SW 1271 (cell line): Measurements from ENCODE around the gene LMAN2.
"Not testable (repeated sequence)": the region's sequence is repeated elsewhere in the genome, so short reads cannot be mapped to it uniquely, and the experiment has no call there.

Source experiments
- DNase-seq, 2 experiments: peaks; one replicate each; lab custom pipeline; 2025; lab: John Stamatoyannopoulos, UW

Gene LMAN2

DNA sequence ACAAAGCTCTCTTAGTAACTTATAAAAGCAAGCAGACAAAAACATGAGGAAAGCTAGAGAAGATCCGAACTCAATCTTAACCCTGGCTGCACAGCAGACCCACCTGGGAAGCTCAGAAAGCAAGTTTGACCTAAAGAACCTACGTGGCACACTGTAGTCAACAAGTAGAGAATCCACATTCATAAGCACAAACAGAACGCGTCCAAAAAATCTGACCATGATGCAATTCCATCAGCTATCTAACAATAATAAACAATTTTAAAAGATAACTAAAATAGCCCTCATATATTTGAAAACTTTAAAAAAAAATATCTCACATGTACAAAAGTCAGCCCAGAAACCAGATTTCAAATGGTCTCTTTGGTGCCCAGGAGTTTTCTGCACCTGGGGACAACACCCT lies 4.6 kb downstream of the LMAN2 start:
- DNase-seq = no peak

DNA sequence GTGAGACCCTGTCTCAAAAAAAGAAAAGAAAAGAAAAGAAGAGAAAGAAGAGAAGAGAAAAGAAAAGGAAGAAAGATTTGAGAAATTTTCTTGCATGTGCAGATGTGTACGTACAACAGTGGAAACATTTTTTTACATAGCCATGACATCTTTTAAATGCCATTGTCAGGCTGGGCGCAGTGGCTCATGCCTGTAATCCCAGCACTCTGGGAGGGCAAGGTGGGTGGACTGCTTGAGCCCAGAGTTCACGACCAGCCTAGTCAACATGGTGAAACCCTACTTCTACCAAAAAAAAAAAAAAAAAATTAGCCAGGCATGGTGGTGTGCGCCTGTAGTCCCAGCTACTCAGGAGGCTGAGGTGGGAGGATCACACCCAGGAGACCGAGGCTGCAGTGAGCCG lies 6.6 kb downstream of the LMAN2 start:
- no peak for DNase-seq

DNA sequence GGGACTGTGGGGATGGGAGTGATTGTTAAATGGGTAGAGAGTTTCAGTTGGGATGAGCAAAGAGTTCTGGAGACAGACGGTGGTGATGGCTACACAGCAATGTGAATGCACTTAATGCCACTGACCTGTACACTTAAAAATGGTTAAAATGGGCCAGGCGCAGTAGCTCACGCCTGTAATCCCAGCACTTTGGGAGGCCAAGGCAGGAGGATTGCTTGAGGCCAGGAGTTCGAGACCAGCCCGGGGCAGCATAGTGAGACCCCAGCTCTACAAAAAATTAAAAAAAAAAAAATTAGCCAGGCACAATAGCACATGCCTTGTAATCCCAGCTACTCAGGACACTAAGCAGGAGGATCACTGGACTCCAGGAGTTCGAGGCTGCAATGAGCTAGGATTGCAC lies 7.7 kb downstream of the LMAN2 start:
- DNase-seq = no peak

DNA sequence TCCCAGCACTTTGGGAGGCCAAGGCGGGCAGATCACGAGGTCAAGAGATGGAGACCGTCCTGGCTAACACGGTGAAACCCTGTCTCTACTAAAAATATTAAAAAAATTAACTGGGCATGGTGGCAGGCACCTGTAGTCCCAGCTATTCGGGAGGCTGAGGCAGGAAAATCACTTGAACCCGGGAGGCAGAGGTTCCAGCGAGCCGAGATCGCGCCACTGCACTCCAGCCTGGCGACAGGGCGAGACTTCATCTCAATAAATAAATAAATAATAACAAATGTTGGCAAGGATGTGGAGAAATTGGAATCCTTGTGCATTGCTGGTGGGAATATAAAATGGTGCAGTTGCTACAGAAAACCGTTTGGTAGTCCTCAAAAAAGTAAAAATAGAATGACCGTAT lies 8.5 kb downstream of the LMAN2 start:
- not testable (repeated sequence) for DNase-seq

DNA sequence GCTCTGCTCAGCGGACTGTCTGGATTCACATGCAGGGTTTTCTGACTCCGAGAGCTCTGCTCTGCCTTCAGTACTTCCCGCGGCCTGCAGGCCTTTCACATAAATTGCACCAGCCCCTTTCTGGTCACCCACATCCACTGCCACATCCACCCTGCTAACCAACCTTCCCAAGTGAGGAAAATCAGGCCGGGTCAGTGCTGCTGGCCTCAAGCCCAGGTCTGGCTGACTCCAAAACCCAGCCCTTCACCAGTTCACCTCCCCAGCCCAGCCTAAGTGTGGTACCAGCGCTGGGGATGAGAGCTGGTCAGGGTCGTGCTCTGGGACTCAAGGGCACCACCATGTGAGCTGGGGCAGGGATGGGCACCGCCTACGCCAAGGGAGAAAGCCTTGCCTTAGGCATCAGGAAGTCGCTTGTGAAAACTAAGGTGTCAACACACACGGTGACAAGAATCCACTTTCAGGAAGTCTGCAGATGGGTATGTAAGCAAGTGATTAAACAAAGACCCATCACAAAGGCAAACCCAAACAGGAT lies 12.3 kb downstream of the LMAN2 start:
- DNase-seq = no peak

DNA sequence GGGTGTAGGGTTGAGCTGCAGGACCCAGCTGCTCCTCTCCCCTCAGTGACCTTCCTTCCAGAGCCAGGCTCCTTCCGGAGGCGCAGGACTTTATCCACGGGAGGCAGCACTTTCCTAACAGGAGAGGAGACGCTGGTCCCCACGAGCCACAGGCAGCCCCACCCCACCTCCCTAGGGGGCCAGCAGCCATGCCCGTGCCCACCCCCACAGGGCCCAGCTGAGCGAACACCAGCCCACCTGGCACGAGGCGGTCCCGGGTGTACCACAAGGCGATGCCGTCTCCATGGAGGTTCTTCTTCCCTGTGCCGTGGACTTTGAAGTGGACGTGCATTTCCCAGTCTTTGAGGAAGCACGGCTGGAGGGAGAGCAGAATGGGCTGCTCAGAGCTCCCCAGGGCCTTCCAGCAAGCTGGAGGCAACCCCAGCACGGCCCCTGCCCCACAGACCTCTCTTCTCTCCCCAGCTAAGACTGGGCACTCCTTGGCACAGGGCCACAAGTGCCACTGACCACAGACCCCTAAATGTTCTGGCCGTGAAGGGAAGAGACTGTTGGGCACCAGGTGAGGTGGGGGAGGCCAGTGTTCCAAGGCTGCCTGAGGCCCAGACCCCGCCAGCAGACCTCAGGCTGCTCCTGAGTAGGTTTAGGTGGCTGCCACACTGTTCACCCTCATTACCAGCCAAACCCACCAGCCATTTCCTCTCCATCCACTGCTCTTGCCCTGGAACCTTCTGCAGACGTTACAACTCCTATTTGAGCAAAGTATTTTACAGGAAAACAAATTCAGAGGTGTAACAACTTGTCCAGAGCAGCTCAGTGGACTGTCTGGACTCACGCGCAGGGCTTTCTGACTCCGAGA lies 13.0 kb downstream of the LMAN2 start:
- DNase-seq = no peak

DNA sequence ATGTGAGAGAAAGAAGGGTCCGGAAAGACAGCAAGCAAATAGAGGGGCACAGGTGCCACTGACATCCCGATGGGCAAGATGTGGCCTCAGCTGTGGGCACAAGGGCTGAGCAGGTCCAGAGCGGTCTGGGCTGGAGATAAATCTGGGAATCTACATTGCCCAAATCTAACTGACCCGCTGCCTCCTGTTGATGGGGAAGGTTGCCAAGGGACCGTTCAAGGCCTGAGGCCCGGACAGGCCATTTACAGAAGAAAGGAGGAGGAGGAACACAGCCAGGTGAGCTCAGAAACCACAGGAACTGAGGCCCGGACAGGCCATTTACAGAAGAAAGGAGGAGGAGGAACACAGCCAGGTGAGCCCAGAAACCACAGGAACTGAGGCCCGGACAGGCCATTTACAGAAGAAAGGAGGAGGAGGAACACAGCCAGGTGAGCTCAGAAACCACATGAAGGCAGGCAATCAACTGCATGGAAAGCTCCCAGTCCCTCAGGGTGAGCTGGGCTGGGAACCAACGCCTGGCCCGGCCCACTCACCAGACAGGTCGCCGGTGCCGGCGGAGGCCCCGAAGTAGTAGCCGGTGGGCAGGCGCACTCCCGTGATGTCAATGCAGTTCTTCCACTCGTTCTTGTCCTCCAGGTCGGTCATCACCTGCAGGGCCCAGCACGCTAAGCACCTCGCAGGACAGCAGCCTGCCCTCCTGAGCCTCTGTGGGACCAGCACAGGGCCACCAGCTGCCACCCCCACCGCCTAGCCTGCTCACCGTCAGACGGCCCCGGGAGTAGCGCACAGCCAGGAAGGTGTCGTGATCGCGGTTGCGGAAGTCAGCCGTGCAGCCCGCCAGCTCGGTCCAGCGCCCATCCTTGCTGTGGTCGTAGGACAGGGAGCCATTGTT lies 14.6 kb downstream of the LMAN2 start:
- DNase-seq = no peak

DNA sequence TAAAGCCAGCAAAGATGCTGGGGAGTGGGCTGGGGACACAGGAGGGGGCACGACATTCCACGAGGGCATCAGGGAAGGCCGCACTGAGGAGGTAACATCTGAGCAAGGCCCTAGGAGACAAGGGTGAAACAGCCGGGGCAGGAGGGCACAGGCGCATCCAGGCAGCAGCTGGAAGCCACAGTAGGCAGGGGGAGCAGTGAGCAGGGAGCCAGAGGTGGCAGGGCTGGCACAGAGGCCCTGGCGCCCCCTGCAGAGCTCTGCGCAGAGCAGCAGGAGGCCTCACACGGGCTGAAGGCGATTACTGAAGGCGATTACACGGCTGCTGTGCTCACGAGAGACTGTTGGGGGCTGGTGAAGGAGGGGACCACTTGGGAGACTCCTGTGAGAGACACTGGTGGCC lies 15.4 kb downstream of the LMAN2 start:
- peak in 1 of 2 experiments; percentile 59 for DNase-seq

DNA sequence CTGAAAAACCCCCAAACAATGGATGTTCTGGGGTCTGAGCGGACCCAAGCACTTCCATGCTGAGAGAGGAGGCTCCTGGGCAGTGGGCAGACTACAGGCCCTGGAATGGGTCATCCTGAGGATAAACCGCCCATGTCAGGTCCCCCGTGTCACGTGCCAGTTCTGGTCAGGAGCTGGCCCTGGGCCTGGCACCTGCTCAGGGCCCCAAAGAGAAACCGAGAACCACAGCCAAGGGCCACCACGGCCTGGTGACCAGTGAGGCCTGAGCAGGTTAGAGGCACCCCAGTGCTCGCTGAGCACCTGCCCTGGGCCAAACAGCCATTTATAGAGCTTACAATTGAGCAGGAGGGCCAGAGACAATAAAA lies 15.8 kb downstream of the LMAN2 start:
- no peak for DNase-seq

DNA sequence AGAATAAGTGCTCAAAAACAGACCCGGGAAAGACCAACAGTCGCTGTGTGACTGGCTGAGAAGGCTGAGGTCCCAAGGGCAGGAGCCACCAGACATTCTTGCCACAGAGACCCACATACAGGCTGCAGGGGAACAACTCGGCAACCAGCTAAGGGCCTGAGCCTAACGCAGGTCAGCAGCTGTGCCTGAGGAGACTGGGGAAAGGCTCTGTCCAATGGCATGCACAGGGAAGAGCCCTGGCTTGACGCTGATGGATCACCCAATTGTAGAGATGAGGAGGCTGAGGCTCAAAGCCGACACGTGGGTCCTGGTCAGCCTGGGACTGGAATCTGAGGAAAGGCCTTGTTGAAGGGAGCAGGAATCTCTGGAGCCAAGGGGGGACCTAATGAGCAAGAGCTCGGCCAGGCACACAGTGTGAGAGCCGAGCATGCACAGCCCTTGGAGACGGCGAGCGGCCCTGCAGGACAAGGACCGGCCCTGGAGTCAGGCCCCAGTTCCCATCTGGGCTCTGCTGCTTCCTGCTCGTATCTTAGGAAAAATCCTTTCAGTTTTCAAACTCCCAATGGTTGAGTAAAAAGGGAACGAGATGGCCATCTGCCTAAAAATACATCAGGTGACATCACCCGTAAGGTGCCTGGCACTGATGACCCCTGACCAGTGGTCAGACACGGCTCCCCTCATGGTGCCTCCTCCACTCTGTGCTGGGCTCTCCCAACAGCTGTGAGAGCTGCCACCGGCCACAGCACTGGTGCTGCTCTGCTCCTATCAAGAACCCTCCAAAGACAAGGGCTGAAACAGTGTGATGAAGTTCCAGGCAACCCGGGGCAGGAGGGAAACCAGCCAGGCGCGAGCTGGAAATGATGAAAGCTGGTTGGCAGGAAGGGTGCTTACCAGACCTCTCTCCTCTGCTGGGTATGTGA lies 16.4 kb downstream of the LMAN2 start:
- no peak for DNase-seq

DNA sequence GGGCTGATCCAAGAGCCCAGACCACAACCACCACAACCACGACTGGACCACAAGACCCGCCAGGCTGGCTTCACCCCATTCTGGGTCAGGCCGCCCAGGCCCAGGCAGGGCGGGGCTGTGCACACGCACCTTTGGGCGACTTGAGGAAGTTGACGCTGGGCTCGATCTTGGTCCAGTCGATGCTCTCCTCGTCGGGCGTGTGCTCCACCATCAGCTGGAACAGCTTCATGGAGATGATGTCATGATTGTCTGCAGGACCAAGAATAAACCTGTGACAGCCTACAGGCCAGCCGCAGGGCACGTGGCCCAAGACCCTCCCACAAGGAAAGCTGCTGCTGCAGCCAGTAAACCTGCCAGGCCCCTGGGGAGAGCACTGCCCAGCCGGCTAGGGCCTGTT lies 17.3 kb downstream of the LMAN2 start:
- DNase-seq = no peak

DNA sequence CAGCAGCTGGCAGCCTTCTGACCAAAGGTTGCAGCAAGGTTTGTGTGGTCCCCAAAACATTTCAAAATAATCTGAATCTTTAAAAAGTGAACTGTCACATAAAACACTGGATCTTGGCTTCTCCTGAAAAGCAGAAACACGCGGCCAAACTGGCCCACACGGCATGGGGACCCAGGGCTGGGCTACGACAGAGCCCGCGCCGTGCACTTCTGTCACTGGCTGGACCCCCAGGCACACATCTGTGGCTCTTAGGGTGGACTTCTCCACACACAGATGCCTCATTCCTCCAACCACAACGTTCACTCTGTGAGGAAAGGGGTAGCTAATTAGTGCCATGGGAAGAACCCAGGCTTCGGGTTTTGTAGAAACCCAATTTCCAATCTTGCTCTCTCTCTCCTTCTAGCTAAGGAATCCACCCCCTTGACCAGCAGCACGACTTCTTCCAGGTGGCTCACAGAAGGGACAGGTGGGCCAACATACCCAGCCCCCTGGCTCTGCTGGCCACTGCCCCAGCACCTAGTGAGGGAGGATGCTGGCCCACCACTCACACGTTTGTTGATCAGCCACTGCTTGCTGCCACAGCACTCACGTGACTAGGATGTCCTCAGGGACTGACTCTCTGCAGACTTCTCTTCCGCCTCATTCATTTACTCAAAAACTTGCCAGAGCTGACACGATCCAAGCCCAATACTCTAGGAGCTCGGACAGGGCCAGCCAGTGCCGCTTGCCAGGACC lies 17.9 kb downstream of the LMAN2 start:
- no peak for DNase-seq

DNA sequence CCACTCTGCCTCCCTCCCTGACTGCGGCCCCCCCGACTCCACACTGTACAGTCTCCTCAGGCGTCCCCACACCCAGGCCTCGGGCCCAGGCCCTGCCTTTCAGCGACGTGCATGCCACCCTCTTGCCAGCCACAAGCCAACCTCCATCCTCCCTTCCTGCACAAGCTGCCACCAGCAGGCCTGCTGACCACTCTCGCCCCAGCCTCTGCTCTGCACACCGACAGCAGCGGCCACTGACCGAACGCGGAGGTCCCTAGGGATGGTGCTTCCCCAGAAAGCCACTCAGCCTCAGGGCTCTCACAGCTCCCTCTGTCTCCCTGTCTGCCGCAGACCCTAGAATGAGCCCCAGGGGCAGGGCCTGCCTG lies 18.6 kb downstream of the LMAN2 start:
- no peak for DNase-seq

DNA sequence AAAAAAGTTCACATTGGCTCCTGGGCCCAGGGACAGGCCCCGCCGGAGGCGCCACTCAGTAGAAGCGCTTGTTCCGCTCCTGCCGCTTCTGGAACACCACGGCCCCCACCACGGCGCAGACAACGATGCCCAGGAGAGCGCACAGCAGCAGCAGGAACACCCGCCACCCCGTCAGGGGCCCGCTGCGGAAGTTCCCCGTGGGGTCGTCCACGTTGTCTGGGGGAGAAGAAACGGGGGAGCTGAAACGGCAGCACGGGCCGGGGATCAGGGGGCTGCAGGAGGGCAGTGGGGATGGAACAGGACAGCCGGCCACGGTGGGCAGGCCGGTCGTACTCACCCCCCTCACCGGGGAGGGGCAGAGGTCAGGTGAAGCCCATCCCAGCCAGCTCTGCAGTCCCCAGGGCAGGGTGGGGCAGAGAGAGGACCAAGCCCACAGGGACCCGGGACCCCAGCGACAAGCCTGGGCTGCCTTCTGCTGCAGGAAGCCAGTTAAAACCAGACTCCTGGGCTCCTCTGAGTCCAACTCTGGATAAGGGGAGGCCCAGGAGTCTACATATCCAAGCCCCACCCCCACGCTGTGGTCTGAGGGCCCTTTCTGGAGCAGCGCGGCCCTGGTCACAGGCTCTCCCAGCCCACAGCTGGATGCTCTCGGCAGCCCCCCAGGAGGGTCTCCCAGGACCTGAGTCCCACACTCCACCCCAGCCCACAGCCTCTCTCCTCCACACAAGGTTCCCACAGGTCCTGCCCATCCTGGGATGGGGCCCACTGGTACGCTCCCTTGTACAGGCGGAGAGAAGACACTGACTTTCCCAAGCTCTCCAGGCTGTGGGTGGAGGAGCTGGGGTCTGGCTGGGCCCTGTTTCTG lies 19.2 kb downstream of the LMAN2 start:
- no peak for DNase-seq

DNA sequence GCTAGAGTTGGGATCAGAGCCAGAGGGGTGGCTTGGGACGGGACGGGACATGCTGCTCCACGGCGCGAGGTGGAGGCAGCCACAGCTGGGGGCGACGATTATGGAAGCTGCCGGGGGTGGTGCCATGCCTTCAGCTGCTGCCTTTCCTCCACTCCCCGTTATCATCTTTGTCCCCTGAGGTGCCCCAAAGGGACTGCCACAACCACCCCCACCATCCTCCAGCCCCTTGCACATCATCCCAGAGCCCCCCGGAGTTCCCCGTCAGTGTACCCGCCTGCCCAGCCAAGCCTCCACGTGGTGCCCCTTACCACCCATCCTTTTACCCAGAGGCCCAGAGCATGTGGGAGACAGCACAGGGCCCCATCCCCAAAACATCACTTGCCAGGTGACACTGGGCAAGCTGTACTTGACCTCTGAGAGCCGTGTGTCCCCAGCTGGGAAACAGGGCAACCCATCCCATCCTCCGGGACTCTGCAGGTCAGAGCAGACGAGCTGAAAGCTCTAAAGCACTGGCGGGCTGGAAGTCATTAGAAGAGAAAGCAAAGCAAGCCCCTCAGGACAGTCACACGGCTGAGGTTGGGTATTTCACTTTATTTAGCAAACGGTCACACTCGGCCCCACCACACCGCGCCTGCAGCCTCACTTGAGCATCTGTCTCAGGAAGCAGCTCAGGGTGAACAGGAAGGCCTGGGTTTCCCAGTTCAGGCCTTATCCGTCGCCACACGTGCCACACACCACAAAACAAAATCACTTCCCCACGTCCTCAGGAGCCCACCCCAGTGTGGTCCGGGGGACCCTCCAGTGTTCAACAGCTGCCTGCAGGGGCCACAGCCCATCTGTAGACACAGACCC lies 20.3 kb downstream of the LMAN2 start:
- DNase-seq = no peak

DNA sequence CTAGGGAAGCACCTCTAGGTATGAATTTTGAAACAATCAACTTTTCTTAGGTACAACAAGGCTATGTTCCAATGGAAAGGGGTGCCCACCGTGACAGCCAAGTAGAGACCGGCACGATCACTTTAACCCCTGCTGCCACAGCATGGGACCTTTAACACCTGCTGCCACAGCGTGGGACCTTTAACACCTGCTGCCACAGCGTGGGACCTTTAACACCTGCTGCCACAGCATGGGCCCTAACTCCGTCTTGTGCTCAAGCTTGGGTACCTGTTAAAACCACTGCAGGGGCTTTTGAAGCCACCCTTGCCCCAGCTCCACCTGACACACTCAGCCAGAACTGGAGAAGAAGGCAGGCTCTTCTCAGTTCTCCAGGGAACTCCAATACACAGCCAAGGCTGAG lies 21.6 kb downstream of the LMAN2 start:
- DNase-seq = no peak

DNA sequence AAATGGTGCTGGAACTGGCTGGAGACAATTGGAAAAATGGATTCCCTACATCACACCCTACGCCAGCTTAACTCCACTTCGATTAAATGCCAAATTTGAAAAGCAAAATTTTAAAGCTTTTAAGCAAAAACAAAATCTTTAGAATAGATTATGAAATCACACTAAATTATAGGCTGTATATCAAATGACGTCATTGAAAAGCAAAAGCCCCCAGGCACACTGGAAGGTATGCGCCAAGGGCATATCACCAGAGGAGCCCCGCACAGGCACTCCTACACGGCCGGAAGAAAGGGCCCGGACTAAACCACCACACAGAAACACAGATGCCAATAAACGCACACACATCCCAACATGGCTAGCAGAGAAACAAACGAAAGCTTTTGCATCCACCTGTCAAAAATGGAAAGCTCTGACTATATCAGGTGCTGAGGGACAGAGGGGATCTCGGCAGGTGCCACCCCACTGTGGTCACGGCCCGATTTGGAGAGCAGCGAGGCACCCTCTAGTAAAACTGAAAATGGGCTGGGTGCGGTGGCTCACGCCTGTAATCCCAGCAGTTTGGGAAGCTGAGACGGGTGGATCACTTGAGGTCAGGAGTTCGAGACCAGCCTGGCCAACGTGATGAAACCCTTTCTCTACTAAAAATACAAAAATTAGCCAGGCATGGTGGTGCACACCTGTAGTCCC lies 22.8 kb downstream of the LMAN2 start:
- DNase-seq = no peak
